Vagina (tissue), 2 donors: ENCODE data around the gene DNAJC4. TPM values are rescaled to one million over a fixed set of nuclear protein-coding genes. Genes with fewer than 3 reads are reported as not detected.

Experiments used
- DNase-seq, 2 donors: peaks; one replicate each; pipeline ENCODE4 v3.0.0-alpha.2; 2017; ENCODE audit errors: extremely low spot score in 2 of 2
- H3K27ac ChIP-seq: fragments of 200-600 bp; sonication (generic); one replicate; pipeline ENCODE4 v1.5.1; 2019
- H3K27me3 ChIP-seq: fragments of 200-600 bp; sonication (generic); one replicate; pipeline ENCODE4 v1.5.1; 2019
- H3K36me3 ChIP-seq, 2 donors: fragments of 200-600 bp; sonication (generic); one replicate each; pipeline ENCODE4 v1.5.1; 2017 to 2019
- H3K4me1 ChIP-seq: fragments of 200-600 bp; sonication (generic); one replicate; pipeline ENCODE4 v1.5.1; 2019
- H3K4me3 ChIP-seq, 2 donors: fragments of 200-600 bp; sonication (generic); 1 replicate in 1 of 2; 2 replicates in 1 of 2; pipeline ENCODE4 v1.5.1; 2016 to 2019
- H3K9me3 ChIP-seq: fragments of 200-600 bp; sonication (generic); one replicate; pipeline ENCODE4 v1.5.1; 2019
- POLR2A ChIP-seq, 2 donors: fragments of 450-650 bp; IDR thresholded peaks; one replicate each; pipeline ENCODE4 v1.6.1; 2017; ENCODE audit warnings: antibody characterized with exemption in 2 of 2, mild to moderate bottlenecking in 2 of 2, moderate library complexity in 2 of 2
- POLR2AphosphoS5 ChIP-seq, 2 donors: sonication (generic); formaldehyde crosslinking; IDR thresholded peaks; one replicate each; pipeline ENCODE4 v1.9.0; 2017; ENCODE audit warnings: antibody characterized with exemption in 2 of 2, mild to moderate bottlenecking in 2 of 2, low read depth in 1 of 2; ENCODE audit not compliant: insufficient read depth in 1 of 2
- intact Hi-C: fragments of 100-400 bp; cut with DNase I; formaldehyde crosslinking; loops from one replicate; pipeline ENCODE4 v1.15.1; 2023
- total RNA-seq: library from RNA; depleted of rRNA; stranded (reverse); fragments of >200 nt; gene quantifications from one replicate; pipeline ENCODE4 v1.2.3, GENCODE V29; 2016
- TF ChIP-seq, protein P1 (sequence below), 3 experiments: fragments of 450-650 bp in 2 of 3; fragments of 200-600 bp in 1 of 3; sonication (generic) in 1 of 3; IDR thresholded peaks; one replicate each; pipeline ENCODE4 v1.5.1; 2017 to 2019; ENCODE audit warnings: antibody characterized with exemption in 3 of 3, mild to moderate bottlenecking in 2 of 3, moderate library complexity in 2 of 3

The DNAJC4 gene
- total RNA-seq, 1 donor from 2014 or later = 43.7 TPM

DNA sequence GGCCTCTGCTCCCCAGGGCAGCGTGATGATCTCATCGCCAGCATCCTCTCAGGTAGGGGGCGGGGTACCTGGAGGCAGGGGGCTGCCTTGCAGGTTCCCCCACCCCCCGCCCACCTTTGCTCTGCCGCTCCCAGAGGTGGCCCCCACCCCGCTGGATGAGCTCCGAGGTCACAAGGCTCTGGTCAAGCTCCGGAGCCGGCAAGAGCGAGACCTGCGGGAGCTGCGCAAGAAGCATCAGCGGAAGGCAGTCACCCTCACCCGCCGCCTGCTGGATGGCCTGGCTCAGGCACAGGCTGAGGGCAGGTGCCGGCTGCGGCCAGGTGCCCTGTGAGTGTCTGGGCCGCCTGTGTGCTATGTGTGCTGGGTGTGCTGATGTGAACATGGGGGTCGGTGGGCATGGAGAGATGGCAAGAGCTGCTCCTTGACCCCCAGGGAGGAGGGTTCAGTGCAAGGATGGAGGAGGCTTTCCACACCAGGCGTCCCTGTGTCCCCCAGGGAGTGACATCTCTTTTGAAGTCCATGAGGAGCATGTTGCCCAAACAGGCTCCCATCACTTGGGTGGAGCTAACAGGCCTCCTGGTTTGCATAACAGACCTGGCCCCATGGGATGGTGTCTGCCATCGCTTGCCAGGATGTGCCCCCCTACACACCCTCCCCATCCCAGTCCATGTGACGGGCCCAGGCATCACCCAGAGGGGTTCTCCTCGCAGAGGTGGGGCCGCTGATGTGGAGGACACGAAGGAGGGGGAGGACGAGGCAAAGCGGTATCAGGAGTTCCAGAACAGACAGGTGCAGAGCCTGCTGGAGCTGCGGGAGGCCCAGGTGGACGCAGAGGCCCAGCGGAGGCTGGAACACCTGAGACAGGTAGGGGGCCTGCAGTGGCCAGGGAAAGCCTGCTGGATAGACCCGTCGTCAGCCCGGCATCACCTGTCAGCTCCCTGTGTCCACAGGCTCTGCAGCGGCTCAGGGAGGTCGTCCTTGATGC is 35.1 kb downstream of the DNAJC4 start:
- no peak overlapping the region for H3K27ac ChIP-seq
- H3K9me3 ChIP-seq = no peaks in the 10 kb centered on the region
- H3K4me1 ChIP-seq = peaks cover 21% of the 10 kb centered on the region
- no peaks in the 10 kb centered on the region for H3K27me3 ChIP-seq
- intact Hi-C loops = no loop called here
- DNase-seq = no peak
- TF ChIP-seq POLR2A (IDR thresholded peaks at IDR 0.05) (no peak), POLR2AphosphoS5 (IDR thresholded peaks at IDR 0.05; ENCODE audit: insufficient read depth in 1 of 2, low read depth in 1 of 2) (no peak)
- TF ChIP-seq, protein P1, sequence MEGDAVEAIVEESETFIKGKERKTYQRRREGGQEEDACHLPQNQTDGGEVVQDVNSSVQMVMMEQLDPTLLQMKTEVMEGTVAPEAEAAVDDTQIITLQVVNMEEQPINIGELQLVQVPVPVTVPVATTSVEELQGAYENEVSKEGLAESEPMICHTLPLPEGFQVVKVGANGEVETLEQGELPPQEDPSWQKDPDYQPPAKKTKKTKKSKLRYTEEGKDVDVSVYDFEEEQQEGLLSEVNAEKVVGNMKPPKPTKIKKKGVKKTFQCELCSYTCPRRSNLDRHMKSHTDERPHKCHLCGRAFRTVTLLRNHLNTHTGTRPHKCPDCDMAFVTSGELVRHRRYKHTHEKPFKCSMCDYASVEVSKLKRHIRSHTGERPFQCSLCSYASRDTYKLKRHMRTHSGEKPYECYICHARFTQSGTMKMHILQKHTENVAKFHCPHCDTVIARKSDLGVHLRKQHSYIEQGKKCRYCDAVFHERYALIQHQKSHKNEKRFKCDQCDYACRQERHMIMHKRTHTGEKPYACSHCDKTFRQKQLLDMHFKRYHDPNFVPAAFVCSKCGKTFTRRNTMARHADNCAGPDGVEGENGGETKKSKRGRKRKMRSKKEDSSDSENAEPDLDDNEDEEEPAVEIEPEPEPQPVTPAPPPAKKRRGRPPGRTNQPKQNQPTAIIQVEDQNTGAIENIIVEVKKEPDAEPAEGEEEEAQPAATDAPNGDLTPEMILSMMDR (IDR thresholded peaks at IDR 0.05) = no peak
- no peak overlapping the region for H3K4me3 ChIP-seq
- peaks cover 0 to 53% of the 10 kb centered on the region in 2 donors for H3K36me3 ChIP-seq

GRCh38 chr11:64266339-64266738 is 36.0 kb downstream of the DNAJC4 start:
- H3K27ac ChIP-seq = no peak overlapping the region
- H3K36me3 ChIP-seq = peaks cover 0 to 46% of the 10 kb centered on the region in 2 donors
- no peaks in the 10 kb centered on the region for H3K9me3 ChIP-seq
- TF ChIP-seq POLR2A (IDR thresholded peaks at IDR 0.05) (no peak), POLR2AphosphoS5 (IDR thresholded peaks at IDR 0.05; ENCODE audit: insufficient read depth in 1 of 2, low read depth in 1 of 2) (no peak)
- TF ChIP-seq, protein P1 (IDR thresholded peaks at IDR 0.05) = no peak
- H3K4me1 ChIP-seq = peaks cover 21% of the 10 kb centered on the region
- H3K27me3 ChIP-seq = no peaks in the 10 kb centered on the region
- intact Hi-C loops = no loop called here
- DNase-seq = no peak
- no peak overlapping the region for H3K4me3 ChIP-seq

- H3K9me3 ChIP-seq = no peaks in the 10 kb centered on the region
- no peak overlapping the region for H3K4me3 ChIP-seq
- intact Hi-C loops = no loop called here
- TF ChIP-seq, protein P1 (IDR thresholded peaks at IDR 0.05) = no peak
- TF ChIP-seq POLR2A (IDR thresholded peaks at IDR 0.05) (no peak), POLR2AphosphoS5 (IDR thresholded peaks at IDR 0.05; ENCODE audit: insufficient read depth in 1 of 2, low read depth in 1 of 2) (no peak)
- H3K36me3 ChIP-seq = peaks cover 0 to 38% of the 10 kb centered on the region in 2 donors
- no peak for DNase-seq
- H3K27me3 ChIP-seq = no peaks in the 10 kb centered on the region
- peak overlapping the region; percentile 98 for H3K27ac ChIP-seq
- peaks cover 31% of the 10 kb centered on the region for H3K4me1 ChIP-seq
These were observed 37.0 kb downstream of the DNAJC4 start for GRCh38 chr11:64267207-64267945.

GRCh38 chr11:64268025-64268892 is 37.9 kb downstream of the DNAJC4 start:
- intact Hi-C loops = no loop called here
- DNase-seq = no peak
- Histone ChIP-seq H3K4me1 (peaks cover 33% of the 10 kb centered on the region), H3K4me3 (peak overlapping the region; percentile 87 to 92), H3K27ac (peak overlapping the region; percentile 98), H3K36me3 (peaks cover 0 to 29% of the 10 kb centered on the region in 2 donors), H3K27me3 (no peaks in the 10 kb centered on the region), H3K9me3 (no peaks in the 10 kb centered on the region)
- TF ChIP-seq, protein P1 (IDR thresholded peaks at IDR 0.05) = no peak
